ENCODE results near the gene KCNH1. TPM values are rescaled to one million over a fixed set of nuclear protein-coding genes. Genes with fewer than 3 reads are reported as not detected.

The KCNH1 gene
- total RNA-seq, 1 experiment from 2014 or later, result not detected

- POLR2A ChIA-PET, result no interaction called here
- no peak for ATAC-seq
- no peak overlapping the region for H3K4me3 ChIP-seq (replicated peaks in 1 of 2; ENCODE audit: low read depth in 1 of 2, low read length in 2 of 2)
- TF ChIP-seq REST (IDR thresholded peaks at IDR 0.05; ENCODE audit: low read depth), result no peak
- H3K9me2 ChIP-seq (ENCODE audit: insufficient read depth), result no peaks in the 10 kb centered on the region
- no peak for DNase-seq (ENCODE audit: low read depth, low spot score)
- no peaks in the 10 kb centered on the region for H3K4me1 ChIP-seq (ENCODE audit: control insufficient read depth in 1 of 2, insufficient read depth in 2 of 2, low read length in 2 of 2)
- H3K9me3 ChIP-seq (ENCODE audit: control insufficient read depth in 1 of 2, insufficient read depth in 1 of 2, low read depth in 1 of 2, low read length in 2 of 2), result no peaks in the 10 kb centered on the region
- H3K4me2 ChIP-seq (ENCODE audit: low read length), result no peak overlapping the region
- BruUV-seq (replicated peaks), result no TSS peak
- no peaks in the 10 kb centered on the region for H4K20me1 ChIP-seq (ENCODE audit: insufficient read depth)
- H3K27ac ChIP-seq (ENCODE audit: low read depth, low read length), result no peak overlapping the region
- intact Hi-C loops (cut with micrococcal nuclease), result no loop called here
- no peak overlapping the region for H3K9ac ChIP-seq (ENCODE audit: low read length)
- H2AFZ ChIP-seq (ENCODE audit: low read depth, low read length, poor library complexity, severe bottlenecking), result no peak overlapping the region
- H3K27me3 ChIP-seq (ENCODE audit: insufficient read depth, low read length), result peaks cover 16% of the 10 kb centered on the region
- H3K36me3 ChIP-seq (ENCODE audit: control insufficient read depth in 1 of 2, insufficient read depth in 2 of 2, low read length in 2 of 2), result no peaks in the 10 kb centered on the region
- CTCF ChIA-PET, result no interaction called here
- H3K79me2 ChIP-seq (ENCODE audit: insufficient read depth, low read length), result no peaks in the 10 kb centered on the region
- RAD21 ChIA-PET (ENCODE audit: low non-redundant PET in 1 of 2, low total read pairs in 2 of 2, uncharacterized antibody in 2 of 2, unreplicated experiment in 2 of 2), result no interaction called here
Measured at GRCh38 chr1:210787800-210788199, 346.1 kb downstream of the KCNH1 start.

- H3K4me1 ChIP-seq (ENCODE audit: control insufficient read depth in 1 of 2, insufficient read depth in 2 of 2, low read length in 2 of 2), result no peaks in the 10 kb centered on the region
- no peak overlapping the region for H3K4me3 ChIP-seq (replicated peaks in 1 of 2; ENCODE audit: low read depth in 1 of 2, low read length in 2 of 2)
- no peak for DNase-seq (ENCODE audit: low read depth, low spot score)
- H3K9ac ChIP-seq (ENCODE audit: low read length), result no peak overlapping the region
- no peak for ATAC-seq
- intact Hi-C loops (cut with micrococcal nuclease), result no loop called here
- BruUV-seq (replicated peaks), result no TSS peak
- no peak overlapping the region for H2AFZ ChIP-seq (ENCODE audit: low read depth, low read length, poor library complexity, severe bottlenecking)
- no peak overlapping the region for H3K27ac ChIP-seq (ENCODE audit: low read depth, low read length)
- ChIA-PET RAD21 (ENCODE audit: low non-redundant PET in 1 of 2, low total read pairs in 2 of 2, uncharacterized antibody in 2 of 2, unreplicated experiment in 2 of 2) (no interaction called here), CTCF (no interaction called here), POLR2A (no interaction called here)
- H3K9me3 ChIP-seq (ENCODE audit: control insufficient read depth in 1 of 2, insufficient read depth in 1 of 2, low read depth in 1 of 2, low read length in 2 of 2), result no peaks in the 10 kb centered on the region
- H4K20me1 ChIP-seq (ENCODE audit: insufficient read depth), result no peaks in the 10 kb centered on the region
- no peaks in the 10 kb centered on the region for H3K79me2 ChIP-seq (ENCODE audit: insufficient read depth, low read length)
- H3K27me3 ChIP-seq (ENCODE audit: insufficient read depth, low read length), result peaks cover 18% of the 10 kb centered on the region
- no peaks in the 10 kb centered on the region for H3K36me3 ChIP-seq (ENCODE audit: control insufficient read depth in 1 of 2, insufficient read depth in 2 of 2, low read length in 2 of 2)
- H3K9me2 ChIP-seq (ENCODE audit: insufficient read depth), result no peaks in the 10 kb centered on the region
- no peak overlapping the region for H3K4me2 ChIP-seq (ENCODE audit: low read length)
- TF ChIP-seq EGR1 (IDR thresholded peaks at IDR 0.05; ENCODE audit: low read depth), result no peak
- TF ChIP-seq SIN3A (IDR thresholded peaks at IDR 0.05; ENCODE audit: low read depth), result no peak
- no peak for TF ChIP-seq MAX (IDR thresholded peaks at IDR 0.05)
- TF ChIP-seq ELF1 (IDR thresholded peaks at IDR 0.05; ENCODE audit: borderline replicate concordance, low read depth), result no peak
- TF ChIP-seq CEBPB (IDR thresholded peaks at IDR 0.05; ENCODE audit: low read depth), result no peak
- TF ChIP-seq YY1 (IDR thresholded peaks at IDR 0.05; ENCODE audit: extremely low read depth, insufficient replicate concordance, low read depth, low read length), result no peak
- no peak for TF ChIP-seq CTCF (IDR thresholded peaks at IDR 0.05 in 2 of 3, conservative IDR thresholded peaks at IDR 0.05 in 1 of 3; ENCODE audit: borderline replicate concordance in 1 of 3, insufficient read depth in 1 of 3, low read depth in 2 of 3, low read length in 2 of 3)
- no peak for TF ChIP-seq POLR2A (IDR thresholded peaks at IDR 0.05; ENCODE audit: borderline replicate concordance, extremely low read depth, insufficient read depth, insufficient read length)
- no peak for TF ChIP-seq FOSL1 (IDR thresholded peaks at IDR 0.05; ENCODE audit: low read depth)
- no peak for TF ChIP-seq ZBTB33 (IDR thresholded peaks at IDR 0.05; ENCODE audit: extremely low read depth, insufficient replicate concordance, low read length)
- no peak for TF ChIP-seq ZNF274 (IDR thresholded peaks at IDR 0.05; ENCODE audit: low read depth, low read length)
Measured at GRCh38 chr1:210786546-210786945, 347.4 kb downstream of the KCNH1 start.

All from HCT116 (cell line).